NCI-H524 treated with DMSO at 0.1 percent for 48 hours (cell line): ENCODE measurements around the gene KCNB1.

Experiments used
- DNase-seq: peaks from one replicate; lab custom pipeline; 2025; lab: John Stamatoyannopoulos, UW

KCNB1 gene

DNA sequence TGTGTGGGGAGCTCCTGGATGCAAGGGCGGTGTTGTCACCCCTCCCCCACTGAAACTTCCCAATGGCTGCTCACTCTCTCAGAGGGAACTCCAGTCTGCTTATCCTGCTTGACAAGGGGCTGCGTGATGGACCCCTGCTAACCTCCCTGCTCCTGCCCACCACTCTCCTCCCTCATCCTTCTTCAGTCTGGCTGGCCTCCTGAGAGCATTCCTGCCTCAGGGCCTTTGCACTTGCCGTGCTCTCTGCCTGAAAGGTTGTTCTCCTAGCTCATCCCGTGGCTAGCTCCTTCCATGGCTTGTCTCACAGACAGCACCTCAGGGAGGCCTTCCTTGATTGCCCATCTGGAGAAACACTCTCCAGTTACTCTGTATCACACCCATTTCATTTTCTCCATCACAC is 130.7 kb downstream of the KCNB1 start:
- no peak for DNase-seq

DNA sequence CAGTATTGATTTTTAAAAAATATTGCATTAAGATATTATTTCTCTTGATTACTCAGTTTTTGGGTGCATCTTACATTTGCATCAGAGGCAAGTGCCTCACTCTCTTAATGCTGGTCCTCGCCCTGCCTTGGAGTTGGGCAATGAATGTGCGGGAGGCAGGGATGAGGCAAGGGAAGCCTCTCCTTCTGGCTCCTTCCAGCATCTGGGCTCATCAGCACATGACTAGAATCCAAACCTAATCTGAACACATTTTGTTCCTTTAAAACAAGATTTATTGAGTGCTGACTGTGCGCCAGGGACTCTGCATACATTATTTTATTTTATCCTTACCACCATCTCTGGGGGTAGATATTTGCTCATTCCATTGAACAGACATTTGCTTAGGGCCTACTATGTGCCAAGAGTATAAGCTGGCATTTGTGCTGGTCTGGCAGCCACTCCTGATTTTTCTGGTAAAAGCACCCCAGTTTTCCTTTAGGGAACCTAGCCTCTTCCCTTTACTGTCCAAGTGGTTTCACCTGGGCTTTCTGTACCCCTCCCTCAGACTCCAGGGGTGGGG is 132.7 kb downstream of the KCNB1 start:
- no peak for DNase-seq

DNA sequence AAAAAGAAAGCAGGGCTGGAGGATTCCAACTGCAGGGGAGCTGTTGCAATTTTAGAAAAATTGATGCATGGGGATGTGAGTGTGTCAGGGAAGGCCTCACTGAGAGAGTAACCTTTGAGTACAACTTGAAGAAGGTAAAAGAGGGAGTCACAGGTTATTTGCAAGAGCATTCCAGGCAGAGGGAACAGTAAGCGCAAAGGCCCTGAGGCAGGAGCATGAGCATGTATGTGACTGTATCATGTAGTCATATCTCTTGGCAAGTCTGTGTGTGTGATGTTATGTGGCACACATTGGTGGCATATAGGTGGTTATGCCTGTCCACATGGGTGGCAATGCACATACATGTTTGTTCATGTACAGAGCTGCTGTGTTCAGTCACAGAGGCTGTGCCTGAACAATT is 133.4 kb downstream of the KCNB1 start:
- no peak for DNase-seq

DNA sequence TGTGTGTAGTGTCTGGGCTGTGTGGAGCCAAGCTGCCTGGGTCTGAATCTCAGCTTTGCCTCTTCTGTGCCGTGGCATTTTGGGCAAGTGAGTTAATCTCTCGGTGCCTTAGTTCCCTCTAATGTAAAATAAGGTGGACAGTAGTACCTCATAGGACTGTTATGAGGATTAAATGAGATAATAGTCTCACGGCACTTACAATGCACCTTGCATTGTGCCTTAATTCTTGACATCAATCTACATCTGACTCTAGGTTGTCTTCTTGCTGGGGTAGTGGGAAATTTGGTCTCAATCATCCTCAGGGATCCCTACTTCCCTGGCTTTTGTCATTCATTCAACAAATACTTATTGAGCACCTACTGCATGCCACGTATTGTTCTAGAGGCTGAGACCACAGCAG is 133.9 kb downstream of the KCNB1 start:
- DNase-seq: no peak

DNA sequence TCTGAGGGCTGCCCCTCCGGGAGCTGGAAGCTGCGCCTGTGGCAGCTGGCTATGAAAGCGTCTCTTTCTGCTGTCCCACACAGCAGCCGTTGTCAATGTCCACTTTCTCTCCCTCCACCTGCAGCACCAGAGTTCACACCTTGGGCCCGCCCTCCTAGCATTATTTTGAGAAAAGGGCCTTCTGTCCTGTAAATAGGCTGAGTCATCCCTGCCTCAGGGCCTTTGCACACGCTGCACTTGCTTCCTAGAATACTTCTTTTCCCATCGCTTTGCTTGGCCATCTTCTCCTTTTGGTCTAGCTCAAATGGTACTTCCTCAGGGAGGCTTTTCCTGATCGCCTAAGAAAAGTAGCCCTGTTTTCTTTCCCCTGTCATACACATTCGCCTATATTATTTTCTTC is 135.3 kb downstream of the KCNB1 start:
- DNase-seq: no peak

DNA sequence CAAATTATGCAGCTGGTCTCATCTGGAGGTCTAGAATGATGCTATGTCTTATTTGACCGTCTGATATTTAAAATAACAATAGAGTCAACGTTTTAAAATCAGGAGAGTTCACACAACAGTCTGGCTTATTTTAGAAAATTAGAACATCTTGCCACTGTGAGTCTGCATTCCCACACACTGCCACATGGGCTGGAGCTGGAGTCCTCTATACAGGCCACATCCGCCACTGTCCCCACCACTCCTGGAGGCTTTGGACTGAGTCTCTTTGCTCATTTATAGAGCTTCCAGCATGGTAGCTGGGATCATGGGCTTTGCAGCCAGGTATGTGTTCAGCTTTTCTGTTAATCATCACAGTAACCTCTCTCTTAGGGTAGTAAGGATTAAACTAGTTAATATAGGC is 135.8 kb downstream of the KCNB1 start:
- no peak for DNase-seq

DNA sequence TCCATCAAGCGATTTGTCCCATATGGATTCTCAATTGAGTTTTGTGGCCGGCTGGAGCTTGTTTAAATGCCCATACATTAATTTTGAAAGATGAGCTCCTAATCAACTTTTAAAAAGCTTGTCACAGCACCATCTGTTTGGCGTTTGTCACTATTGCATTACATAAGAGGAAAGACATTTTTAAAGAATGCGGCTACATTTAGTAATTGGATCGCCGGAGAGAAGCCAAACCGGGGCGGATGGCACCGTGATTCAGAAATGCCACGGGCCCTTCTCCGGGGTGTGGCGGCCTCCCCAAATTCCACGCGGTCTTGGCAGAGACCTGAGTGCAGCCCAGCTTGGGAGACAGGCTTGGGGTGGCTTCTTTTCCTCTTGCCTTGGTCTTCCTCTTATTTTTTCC is 136.9 kb downstream of the KCNB1 start:
- DNase-seq: peak; percentile 54

DNA sequence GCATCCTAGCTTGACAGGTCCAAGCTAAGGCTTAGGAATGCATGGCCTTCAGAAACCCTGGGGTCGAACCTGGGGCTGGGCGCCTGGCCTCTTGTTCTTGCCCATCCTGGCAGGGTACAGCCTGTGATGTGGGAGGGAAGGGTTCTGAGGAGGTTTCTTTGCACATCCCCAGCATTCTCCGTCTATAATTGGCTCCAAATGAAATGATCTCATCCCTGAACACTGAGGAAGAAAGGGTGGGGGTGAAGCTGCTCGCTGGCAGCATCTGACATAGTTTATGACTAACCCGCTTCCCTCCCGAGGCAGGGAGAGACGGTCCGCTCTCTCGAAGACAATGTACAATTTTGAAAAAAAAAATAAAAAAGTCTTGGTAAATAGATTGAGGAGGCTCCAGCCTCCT is 137.5 kb downstream of the KCNB1 start:
- DNase-seq: no peak

DNA sequence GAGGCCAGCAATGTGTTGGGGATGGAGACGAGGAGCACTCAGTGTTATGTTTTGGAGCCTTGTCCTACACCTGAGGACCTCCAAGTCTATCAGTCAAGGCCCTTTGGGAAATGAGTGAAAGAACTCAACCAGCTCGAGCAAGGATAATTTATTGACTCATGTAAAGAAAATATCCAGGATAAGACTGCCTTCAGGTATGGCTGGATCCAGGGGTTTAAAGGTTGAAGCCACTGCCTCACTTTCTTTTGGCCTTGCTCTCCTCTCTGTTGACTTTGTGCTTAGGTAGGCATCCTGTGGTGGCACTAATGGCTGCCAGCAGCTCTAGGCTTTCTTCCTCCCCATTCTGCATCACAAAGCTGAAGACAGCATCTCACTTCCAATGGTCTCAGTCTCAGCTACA is 138.3 kb downstream of the KCNB1 start:
- no peak for DNase-seq

DNA sequence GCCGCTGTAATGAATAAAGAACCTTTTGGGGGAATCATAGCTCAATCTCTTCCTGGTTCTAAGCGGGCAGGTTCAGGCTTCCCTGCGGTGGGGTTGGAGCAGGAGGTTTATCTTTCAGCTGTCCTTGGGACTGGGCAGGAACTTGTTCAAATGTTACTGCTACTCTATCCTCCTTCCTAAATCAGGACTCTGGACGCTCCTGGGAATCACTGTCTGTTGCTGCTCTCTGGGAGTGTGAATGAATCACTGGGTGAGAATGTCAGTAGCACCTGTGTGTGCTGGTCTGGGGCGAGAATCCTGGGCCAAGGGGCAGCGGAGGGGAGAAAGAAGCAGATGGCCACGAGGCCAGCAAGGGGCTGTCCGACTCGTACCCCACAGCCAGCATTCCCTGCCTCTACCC is 139.2 kb downstream of the KCNB1 start:
- DNase-seq: no peak

DNA sequence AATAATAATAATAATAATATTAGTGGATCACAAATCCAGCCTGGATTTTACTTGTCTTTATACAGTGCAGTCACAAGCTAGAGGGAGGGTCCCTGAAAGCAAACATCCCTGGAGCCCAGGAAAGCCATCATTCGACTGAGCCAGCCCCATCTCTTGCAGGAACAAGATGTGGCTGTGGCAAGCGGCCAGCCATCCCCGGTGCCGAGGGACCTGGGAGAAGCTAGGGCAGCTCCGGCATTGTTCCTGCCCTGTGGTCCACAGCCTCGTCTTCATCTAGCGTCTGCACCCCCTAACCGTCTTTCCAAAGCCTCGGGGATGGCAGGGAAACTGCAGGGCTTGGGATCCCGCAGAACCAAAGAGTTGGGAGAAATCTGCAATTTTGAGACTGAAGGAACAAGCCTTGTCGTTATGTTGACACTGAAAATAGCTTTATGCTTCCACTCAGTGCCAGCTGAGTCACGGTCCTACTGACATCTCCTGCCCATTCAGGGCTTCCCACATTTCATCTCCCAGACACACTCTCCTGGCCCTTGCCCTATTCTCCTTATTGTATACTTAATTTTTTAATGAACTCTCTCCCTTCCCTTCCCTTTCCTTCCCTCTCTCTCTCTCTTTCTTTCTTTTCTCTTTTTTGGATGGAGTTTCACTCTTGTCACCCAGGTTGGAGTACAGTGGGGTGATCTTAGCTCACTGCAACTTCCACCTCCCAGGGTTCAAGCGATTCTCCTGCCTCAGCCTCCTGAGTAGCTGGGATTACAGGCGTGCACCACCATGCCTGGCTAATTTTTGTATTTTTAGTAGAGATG is 142.1 kb downstream of the KCNB1 start:
- no peak for DNase-seq

DNA sequence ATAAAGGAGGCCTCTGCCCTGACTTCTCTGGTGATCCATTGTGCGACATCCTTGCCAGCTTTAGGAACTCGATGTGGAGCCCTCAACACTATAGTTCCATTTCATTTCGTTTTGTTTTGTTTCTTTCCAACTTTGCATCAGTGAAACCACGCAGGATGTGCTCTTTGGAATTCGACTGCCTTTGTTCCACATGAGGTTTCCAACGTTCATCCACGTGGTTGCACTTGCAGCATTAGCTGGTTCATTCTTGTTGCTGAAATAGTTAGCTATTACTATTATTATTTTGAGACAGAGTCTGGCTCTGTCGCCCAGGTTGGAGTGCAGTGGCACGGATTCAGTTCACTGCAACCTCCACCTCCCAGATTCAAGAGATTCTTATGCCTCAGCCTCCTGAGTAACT is 143.3 kb downstream of the KCNB1 start:
- no peak for DNase-seq

DNA sequence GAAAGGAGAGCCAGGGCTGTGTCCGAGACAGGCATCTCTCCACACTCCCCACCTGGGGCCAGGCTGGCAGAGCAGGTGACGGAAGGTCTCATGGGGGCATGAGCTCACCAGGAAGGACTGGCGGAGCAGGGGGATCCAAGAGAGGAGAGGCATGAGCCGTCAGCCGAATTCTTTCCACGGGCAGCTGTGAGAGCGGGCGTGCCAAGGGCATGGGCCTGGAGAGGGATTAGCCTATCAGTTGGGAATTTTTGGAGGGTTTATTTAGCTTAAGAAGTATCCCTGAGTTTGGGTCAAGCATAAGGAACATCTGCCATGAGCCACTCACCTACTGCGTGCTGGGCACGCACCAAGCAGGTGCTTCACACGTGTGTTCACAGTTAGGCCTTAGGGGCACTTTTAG is 144.4 kb downstream of the KCNB1 start:
- DNase-seq: peak; percentile 61

DNA sequence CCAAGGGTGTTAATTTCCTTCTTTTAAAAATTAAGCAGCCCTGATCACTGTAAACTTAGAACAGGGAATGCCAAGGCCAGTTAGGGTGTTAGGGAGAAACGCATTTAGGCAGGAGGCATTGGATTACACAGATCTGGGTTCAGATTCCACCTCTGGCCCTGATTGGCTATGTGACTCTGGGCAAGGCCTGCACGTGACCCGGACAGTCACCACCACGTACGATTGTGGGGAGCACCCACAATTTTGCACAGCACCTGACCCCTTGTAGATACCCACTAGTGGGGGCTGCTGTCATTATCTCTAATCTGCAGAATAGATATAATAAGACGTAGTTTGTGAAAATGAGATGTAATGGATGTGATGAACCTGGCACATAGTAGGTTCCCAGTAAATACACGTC is 145.1 kb downstream of the KCNB1 start:
- no peak for DNase-seq

DNA sequence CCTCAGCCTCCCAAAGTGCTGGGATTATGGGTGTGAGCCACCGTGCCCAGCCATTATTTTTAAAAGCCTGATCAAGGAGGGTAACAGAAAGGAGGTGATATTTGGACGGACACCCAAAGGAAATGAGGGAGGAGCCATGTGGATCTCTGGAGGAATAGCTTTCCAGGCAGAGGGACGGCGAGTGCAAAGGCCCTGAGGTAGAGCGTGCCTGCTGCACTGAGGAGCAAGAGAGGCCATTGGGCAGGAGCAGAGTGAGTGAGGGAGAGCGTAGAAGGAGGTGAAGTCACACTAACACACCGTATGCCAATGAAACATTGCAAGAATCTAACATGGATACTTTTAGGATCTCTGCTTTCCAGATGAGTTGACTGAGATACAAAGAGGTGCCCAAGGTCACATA is 145.7 kb downstream of the KCNB1 start:
- no peak for DNase-seq

DNA sequence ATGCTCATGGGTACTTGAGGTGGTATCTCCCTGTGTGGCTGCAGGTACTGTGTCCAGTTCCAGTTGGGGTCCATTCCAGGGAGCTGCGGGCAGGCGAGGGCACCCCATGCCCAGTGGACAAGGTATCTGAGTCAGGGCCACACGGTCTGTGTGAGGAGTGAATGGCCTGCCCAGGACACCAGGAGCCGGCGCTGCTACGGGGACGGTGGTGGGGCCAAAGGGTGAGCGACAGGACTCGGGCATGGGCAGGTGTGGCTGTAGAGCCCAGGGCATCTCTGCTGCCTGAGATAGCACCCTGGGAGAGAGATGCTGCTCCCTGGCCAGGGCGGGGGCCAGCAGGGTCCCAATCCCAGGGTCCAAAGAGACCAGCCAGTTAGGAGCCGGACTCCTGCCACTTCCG is 147.0 kb downstream of the KCNB1 start:
- no peak for DNase-seq

DNA sequence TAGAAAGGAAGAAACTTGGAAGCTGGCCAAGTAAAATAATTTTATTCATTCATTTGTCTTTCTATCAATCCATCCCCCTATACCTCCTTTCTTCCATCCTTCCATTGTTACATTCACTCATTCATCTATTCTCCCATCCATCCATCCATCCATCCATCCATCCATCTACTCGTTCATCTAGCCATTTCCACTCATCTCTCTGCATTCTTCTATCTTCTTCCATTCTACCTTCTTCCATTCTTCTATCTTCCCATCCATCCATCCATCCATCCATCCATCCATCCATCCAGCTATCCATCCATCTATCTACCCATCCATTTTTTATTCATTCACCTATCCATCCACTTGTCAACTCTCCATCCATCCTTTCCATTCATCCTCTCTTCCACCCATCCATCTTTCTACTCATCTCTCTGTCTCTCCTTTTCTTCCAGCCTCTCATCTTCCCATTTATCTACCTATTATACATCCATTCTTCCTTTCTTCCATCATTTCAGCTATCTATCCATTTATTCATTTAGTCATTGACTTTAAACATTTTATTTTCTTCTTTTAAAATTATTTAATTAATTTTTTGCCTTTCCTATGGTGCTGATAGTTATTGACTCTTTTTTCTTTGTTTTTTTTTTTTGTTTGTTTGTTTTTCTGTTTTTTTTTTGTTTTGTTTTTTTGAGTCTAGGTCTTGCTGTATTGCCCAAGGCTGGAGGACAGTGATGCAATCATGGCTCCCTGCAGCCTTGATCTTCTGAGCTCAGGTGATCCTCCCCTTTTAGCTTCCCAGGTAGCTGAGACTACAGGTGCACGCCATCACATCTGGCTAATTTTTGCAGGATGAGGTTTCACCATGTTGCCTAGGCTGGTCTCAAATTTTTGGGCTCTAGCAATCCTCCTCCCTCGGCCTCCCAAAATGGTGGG is 151.5 kb downstream of the KCNB1 start:
- no peak for DNase-seq

DNA sequence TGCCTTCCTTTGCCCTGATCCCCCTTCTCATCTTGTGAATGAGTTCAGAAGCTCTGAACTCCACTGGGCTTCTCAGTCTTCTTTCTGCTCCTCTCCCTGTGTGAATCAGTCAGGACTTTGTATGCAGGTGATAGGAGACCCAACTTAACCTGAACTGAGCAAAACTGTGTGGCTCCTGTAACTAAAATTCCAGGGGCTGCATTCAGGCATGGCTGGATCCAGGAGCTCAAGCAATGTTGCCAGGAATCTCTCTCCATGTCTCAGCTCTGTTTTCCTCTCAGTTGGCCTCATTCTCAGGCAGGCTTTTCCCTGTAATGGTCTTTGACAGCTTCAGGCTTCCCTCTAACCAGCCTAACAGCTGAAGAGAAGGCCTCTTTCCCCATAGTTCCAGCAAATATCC is 153.7 kb downstream of the KCNB1 start:
- no peak for DNase-seq

DNA sequence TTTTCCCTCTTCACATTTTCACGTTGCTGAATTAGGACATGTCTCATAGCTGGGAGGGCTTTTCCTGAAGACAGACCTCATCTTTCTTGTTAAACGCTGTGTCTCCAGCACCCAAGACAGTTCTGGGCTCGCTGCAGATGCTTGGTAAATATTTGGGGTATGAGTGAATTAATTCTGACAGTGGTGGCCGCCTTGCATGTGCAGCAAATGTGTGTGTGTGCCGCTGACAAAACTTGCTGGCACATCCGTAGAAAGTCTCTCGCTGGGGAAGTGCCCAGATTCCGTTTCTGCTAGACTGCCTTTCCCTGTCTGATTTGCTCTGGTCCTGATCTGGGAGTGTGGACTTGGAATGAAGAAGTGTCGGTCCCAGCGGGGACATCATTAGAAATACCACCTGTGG is 156.4 kb downstream of the KCNB1 start:
- DNase-seq: no peak

DNA sequence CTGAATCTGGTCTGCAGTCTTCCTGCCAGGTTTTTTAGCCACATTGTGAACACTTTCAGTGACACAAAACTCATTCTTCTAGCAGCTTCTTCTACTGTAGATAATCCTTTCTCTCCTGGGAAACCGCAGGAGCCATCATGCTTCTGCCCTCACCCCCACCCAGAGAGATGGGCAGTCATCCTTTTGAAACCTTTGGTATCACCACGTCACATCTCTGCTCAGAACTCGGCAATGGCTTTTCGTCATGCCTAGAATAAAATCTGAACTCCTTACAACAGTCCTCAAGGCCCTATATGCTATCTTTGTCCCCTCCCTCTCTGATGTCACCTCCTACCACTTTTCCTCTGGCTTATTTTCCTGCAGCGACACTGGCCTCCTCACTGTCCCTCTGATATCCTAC is 158.2 kb downstream of the KCNB1 start:
- no peak for DNase-seq

DNA sequence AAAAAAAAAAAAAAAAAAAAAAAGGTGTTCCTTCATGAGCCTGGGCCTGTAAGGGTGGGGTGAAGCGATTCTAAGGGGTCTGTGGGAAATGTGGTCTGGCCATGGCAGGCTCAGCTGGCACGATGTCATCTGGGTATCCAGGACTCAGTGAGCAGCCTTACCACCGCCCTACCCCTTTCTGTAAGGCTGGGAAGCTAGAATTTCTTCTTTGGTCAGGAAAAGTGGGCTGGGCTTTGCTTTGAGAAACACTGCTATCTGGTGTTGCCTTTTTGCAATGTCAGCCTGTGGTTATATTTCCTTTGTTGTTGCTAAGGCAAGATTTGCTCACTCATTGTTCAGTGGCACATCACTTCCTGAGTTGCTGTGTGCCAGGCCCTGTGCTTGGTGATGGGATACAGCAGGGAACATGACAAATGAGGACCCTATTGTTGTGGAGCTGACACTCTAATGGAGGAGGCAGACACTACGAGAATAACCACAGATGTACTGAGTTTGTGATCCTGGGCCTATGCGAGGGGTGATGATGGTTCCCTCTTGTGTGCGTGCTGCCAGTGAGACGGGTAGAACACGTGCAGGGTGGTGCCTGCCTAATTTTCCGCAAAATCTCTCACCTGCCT is 158.7 kb downstream of the KCNB1 start:
- DNase-seq: no peak

DNA sequence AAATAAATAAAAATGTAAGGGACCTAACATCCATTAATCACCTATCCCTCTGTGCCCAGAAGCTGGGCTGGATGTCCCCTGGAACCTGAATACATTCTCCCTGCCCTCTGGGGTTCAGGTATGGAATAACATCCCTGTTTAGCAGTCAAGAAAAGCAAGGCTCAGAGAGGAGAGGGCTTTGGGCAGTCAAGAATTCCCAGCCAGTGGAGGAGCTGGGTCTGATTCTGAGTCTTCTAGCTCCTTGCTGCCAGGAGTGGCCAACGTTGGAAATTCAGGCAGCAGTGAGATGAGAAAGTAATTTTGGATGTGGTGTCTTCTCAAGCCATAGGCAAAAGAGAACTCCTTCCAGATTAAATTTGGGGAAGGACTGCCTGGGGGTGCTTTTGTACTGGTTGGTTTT is 162.0 kb downstream of the KCNB1 start:
- DNase-seq: no peak
